GM18508 (cell line): ENCODE results near the gene SLC16A6.
"Not testable (repeated sequence)": the region's sequence is repeated elsewhere in the genome, so short reads cannot be mapped to it uniquely, and the experiment has no call there.

ENCODE experiments used
- ATAC-seq: cut with Tn5 transposase; IDR thresholded peaks from one replicate; pipeline ENCODE4 v1.9.1; 2021; ENCODE audit warnings: moderate number of reproducible peaks; ENCODE audit not compliant: insufficient read depth, unreplicated experiment

SLC16A6 gene

DNA sequence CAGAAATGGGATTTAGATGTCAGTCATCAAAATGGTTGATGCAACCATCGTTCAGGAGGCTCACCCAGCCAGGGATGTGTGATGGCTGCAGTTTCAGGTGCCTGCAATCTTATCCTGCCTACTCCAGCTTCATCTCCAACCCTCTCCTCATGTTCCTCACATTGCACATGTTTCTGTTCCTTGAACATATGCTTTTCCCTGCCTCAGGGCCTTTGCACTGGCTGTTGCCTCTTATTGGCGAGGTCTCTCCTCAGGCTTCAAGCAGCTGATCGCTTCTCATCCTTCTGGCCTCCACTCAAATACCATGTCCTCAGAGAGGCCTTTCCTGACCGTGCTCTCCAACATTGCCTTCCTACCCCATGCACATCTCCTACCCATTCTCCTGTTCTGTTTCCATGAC, 25.0 kb upstream of the SLC16A6 start:
- no peak for ATAC-seq

DNA sequence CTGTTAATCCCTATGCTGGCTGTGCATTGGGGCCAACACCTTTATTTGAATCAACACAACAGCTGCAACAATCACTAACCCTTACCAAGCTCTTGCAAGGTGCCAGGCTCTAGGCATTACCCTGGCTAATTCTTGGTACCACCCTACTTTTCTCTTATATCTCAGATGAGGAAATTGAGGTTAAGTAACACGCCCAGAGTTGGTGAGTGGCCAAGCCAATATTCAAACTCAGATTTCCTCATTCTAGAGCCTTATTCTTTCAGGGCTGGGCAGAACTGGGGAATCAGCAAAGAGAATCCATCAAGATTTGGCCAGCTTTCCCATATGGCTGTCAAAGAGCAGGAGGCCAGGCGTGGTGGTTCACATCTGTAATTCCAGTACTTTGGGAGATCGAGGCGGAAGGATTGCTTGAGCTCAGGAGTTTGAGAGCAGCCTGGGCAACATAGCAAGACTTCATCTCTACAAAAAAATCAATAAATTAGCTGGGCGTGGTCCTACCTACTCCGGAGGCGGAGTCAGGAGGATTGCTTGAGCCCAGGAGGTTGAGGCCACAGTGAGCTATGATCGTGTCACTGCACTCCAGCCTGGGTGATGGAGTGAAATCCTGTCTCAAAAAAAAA, 24.1 kb upstream of the SLC16A6 start:
- ATAC-seq, result no peak

- no peak for ATAC-seq
These were observed 19.2 kb upstream of the SLC16A6 start for GRCh38 chr17:68310152-68310551.

GRCh38 chr17:68309066-68309670, 18.2 kb upstream of the SLC16A6 start:
- not testable (repeated sequence) for ATAC-seq

DNA sequence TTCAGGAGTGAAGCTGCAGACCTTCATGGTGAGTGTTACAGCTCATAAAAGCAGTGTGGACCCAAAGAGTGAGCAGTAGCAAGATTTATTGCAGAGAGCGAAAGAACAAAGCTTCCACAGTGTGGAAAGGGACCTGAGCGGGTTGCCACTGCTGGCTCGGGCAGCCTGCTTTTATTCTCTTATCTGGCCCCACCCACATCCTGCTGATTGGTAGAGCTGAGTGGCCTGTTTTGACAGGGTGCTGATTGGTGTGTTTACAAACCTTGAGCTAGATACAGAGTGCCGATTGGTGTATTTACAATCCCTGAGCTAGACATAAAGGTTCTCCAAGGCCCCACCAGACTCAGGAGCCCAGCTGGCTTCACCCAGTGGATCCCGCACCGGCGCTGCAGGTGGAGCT, 17.6 kb upstream of the SLC16A6 start:
- not testable (repeated sequence) for ATAC-seq

GRCh38 chr17:68307443-68307842, 16.5 kb upstream of the SLC16A6 start:
- no peak for ATAC-seq

GRCh38 chr17:68306819-68307218, 15.9 kb upstream of the SLC16A6 start:
- no peak for ATAC-seq

DNA sequence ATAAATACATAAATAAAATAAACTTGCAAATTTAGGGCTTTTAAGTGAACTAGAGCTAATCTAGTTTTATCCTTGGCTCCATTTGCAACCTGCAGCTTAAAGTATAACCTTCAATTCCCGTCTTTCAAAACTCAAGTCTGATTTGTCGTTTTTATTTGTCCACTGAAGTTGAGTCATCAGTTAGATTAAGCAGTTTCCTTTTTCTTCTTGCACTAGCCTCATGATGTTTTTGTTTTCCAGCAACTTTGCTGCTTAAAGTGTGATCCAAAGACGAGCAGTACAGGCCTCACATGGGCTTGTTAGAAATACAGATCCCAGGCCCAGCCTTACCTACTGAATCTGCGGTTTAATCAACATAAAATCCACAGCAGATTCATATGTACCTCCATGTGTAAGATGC, 14.2 kb upstream of the SLC16A6 start:
- ATAC-seq, result no peak

- no peak for ATAC-seq
These were observed 13.8 kb upstream of the SLC16A6 start for GRCh38 chr17:68304706-68305105.

DNA sequence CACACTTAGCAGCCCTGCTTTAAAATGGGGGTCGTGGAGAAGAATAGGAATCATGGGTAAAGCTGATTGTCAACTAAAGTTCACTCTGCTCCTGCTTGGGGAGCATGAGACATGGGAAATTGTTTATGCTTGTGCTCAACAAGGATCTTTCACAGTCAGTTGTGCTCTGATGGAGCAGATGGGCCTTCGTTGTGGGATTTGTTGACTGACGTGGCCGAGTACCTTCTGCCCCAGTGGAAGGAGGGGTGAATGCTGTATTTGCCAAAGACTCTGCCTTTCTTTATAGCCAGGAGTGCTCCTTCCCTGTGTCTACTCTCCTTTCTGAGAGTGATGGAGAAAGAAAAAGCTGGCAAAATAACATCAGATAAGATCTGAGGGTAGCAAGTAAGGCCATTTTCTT, 11.7 kb upstream of the SLC16A6 start:
- ATAC-seq, result no peak

GRCh38 chr17:68302066-68302564, 11.2 kb upstream of the SLC16A6 start:
- no peak for ATAC-seq

GRCh38 chr17:68301438-68301959, 10.6 kb upstream of the SLC16A6 start:
- ATAC-seq, result no peak

DNA sequence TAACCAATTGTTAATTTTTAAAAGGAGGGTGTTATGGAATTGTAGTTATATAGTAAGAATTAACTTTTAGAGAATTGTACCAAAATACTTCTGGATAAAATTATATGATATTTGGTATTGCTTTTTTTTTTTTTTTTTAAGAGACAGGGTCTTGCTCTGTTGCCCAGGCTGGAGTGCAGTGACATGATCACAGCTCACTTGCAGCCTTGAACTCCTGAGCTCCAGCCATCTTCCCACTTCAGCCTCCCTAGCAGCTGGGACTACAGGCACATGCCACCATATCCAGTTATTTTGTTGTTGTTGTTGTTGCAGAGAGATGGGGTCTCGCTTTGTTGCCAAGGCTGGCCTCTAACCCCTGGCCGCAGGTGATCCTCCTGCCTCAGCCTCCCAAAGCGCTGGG, 8.9 kb upstream of the SLC16A6 start:
- no peak for ATAC-seq

DNA sequence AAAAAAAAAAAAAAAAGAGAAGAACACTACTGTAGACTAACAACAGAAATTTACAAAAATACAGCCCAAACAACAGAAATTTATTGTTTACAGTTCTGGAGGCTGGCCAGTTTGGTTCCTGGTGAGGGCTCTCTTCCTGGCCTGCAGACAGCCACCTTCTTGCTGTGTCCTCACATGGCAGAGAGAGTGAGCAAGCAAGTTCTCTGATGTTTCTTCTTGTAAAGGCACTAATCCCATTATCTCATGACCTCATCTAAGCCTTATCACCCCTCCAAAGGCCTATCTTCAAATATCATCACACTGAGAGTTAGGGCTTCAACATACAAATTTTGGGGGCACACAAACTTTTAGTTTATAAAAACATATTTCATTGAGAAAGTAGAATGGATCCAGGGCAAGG, 7.7 kb upstream of the SLC16A6 start:
- no peak for ATAC-seq

- no peak for ATAC-seq
These were observed 6.3 kb upstream of the SLC16A6 start for GRCh38 chr17:68297195-68297594.

DNA sequence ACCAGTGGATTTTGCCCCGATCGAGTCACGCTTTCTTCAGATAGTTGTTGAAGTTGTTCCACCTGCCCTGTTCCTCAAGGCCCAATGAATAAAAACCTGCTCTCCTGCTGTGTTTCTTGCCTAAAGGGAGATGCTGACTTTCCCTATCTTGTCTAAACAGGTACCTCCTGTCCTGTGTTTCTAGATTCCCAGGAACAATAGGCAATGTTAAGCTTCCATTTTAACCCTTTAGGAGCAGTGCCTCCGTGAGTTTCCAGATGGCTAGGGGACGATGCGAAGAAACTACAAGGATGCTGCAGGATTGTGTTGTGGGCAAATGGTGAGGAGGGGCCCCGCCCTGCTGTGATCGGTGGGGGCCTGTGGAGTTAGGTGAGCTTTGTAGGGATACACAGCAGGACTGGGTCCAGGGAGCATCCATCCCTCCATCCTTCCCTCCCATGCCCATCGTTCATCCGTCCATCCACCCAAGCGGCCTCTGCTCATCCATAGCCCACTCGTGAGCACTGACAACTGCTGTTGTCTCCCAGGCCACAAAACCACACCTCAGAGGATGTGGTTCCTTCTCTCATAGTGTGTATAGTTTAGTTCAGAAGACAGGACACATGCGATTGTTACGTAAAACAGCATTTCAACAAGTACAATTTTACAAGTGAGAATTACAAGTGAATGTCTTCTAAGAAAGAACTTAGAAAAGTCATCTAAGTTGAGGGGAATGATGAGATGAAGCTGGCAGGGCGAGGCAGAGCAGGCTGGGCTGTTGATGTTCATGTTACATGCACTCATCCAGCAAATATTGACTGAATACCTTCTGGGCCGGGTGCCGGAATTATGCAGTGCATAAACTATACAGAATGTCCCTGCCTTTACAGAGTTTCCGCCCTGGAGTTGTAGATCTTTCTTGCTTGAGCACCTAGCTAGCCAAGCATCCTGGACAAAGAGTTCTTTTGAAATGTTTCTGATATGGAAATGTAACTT, 5.6 kb upstream of the SLC16A6 start:
- ATAC-seq, result no peak

DNA sequence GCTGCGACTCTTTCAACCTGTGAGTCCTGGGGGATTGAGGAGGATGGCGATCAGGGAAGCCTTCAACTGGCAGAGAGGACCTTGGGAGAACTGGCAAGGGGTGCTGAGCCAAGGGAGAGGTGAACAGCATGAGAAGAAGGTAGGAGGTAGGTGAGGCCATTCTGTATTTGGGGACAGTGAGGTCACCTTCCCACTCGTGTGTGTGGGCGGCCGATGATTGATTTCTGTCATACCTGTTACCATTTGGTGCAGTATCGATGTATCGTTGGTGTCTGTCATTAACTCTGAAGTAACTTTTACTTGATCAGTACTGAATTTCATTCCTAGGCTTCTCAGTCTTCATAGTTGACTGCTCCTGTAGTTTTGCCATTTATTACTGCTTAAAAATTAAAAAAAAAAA, 4.2 kb upstream of the SLC16A6 start:
- no peak for ATAC-seq

GRCh38 chr17:68294617-68295016, 3.7 kb upstream of the SLC16A6 start:
- ATAC-seq, result no peak

DNA sequence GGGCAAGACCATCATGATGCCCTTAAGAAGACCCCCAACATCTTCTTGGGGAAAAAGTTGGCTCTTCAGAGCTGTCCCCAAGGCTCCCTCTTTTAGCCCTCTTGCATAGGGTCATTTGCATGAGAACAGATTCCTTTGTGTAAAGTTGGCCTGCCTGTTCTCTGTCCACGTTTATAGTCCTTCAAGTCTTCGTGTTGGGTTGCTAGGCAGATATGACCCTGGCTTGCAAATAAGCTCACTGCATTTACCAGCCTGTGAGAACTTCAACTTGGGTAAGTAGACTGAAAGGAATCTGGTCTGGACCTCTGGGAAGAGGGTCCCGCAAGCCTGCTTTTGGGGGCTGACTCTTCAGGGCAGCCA, 3.2 kb upstream of the SLC16A6 start:
- no peak for ATAC-seq

- no peak for ATAC-seq
These were observed 2.7 kb upstream of the SLC16A6 start for GRCh38 chr17:68293490-68294195.
